HepG2 (cell line): ENCODE data around the gene SYDE1. TPM values are rescaled to one million over a fixed set of nuclear protein-coding genes. Genes with fewer than 3 reads are reported as not detected.

ENCODE experiments used
- ATAC-seq: fragments of 200-7000 bp; cut with Tn5 transposase; 3 replicates; pipeline ENCODE4 v1.9.1; 2020; ENCODE audit warnings: mild to moderate bottlenecking, moderate library complexity
- BruUV-seq: library from RNA; stranded (reverse); fragments of 400-500 nt; replicated peaks from 2 replicates; lab custom pipeline; 2021; lab: Mats Ljungman, UMichigan
- CTCF ChIA-PET: fragments of 300-600 bp; formaldehyde crosslinking; extraction: SDS; loops from one replicate; lab custom pipeline; 2021; ENCODE audit warnings: low total read pairs, inconsistent platforms, low intra/inter-chr PET ratio; lab: Yijun Ruan, JAX
- POLR2A ChIA-PET: fragments of 350-600 bp; sonication (Branson Sonifier 250); formaldehyde crosslinking; loops from one replicate; lab custom pipeline; 2020; ENCODE audit warnings: antibody characterized with exemption, inconsistent platforms; lab: Yijun Ruan, JAX
- DNase-seq: peaks from one replicate; pipeline ENCODE4 v3.0.0-alpha.2; 2015; ENCODE audit warnings: low spot score
- FAIRE-seq: peaks from 3 replicates; lab custom pipeline; 2011; peaks lifted over from hg19 to GRCh38; lab: Jason Lieb, UNC
- H2AFZ ChIP-seq: one replicate; pipeline ENCODE4 v1.6.1; 2011; ENCODE audit warnings: low read length, inconsistent platforms
- H3K27ac ChIP-seq: fragments of 300-600 bp; 3 replicates; pipeline ENCODE4 v1.8.0; 2011; ENCODE audit warnings: mixed run types, mild to moderate bottlenecking, mixed read lengths, low read length, inconsistent platforms; ENCODE audit not compliant: insufficient read depth; ENCODE audit errors: extremely low read length
- H3K27me3 ChIP-seq, 2 experiments: fragments of 200-600 bp in 1 of 2; 2 replicates in 1 of 2; 3 replicates in 1 of 2; pipeline versions ENCODE4 v1.6.0 to v1.8.0; 2011; ENCODE audit warnings: low read length in 2 of 2, mild to moderate bottlenecking in 2 of 2, moderate library complexity in 2 of 2, inconsistent platforms in 1 of 2; ENCODE audit not compliant: insufficient read depth in 2 of 2, control insufficient read depth in 1 of 2
- H3K36me3 ChIP-seq, 2 experiments: fragments of 200-600 bp in 1 of 2; replicated peaks in 1 of 2; 2 replicates in 1 of 2; 3 replicates in 1 of 2; pipeline versions ENCODE4 v1.5.1 to v1.8.0; 2011; ENCODE audit warnings: low read length in 2 of 2, inconsistent platforms in 1 of 2; ENCODE audit not compliant: insufficient read depth in 2 of 2, control insufficient read depth in 1 of 2
- H3K4me1 ChIP-seq: 2 replicates; pipeline ENCODE4 v1.5.1; 2012; ENCODE audit warnings: low read length, inconsistent platforms; ENCODE audit not compliant: insufficient read depth
- H3K4me2 ChIP-seq: 2 replicates; pipeline ENCODE4 v1.6.0; 2011; ENCODE audit warnings: low read depth, low read length, inconsistent platforms
- H3K4me3 ChIP-seq, 3 experiments: fragments of 200-600 bp in 1 of 3; sonication (generic), shearing (Covaris generic) in 1 of 3; replicated peaks in 1 of 3; 2 replicates each; pipeline ENCODE4 v1.5.1; 2011 to 2016; ENCODE audit warnings: low read length in 3 of 3, inconsistent platforms in 2 of 3, low read depth in 2 of 3, mild to moderate bottlenecking in 2 of 3, control low read depth in 1 of 3, mixed read lengths in 1 of 3; ENCODE audit not compliant: insufficient read depth in 1 of 3
- H3K79me2 ChIP-seq: one replicate; pipeline ENCODE4 v1.6.1; 2011; ENCODE audit warnings: low read length, inconsistent platforms; ENCODE audit not compliant: insufficient read depth
- H3K9ac ChIP-seq: 2 replicates; pipeline ENCODE4 v1.6.0; 2011; ENCODE audit warnings: mild to moderate bottlenecking, low read depth, low read length, inconsistent platforms; ENCODE audit not compliant: insufficient read depth
- H3K9me3 ChIP-seq: 2 replicates; pipeline ENCODE4 v1.5.1; 2012; ENCODE audit warnings: mild to moderate bottlenecking, low read length
- H4K20me1 ChIP-seq: 2 replicates; pipeline ENCODE4 v1.6.0; 2011; ENCODE audit warnings: inconsistent platforms, mild to moderate bottlenecking, low read length, moderate library complexity; ENCODE audit not compliant: insufficient read depth
- MIER2 ChIP-seq: IDR thresholded peaks from 2 replicates; pipeline ENCODE4 v1.6.1; 2016; ENCODE audit warnings: missing biosample characterization, missing genetic modification reagents
- NFE2L2 ChIP-seq: fragments of 150-350 bp; IDR thresholded peaks from 2 replicates; pipeline ENCODE4 v1.6.1; 2014; ENCODE audit warnings: low read length
- REST ChIP-seq, 2 experiments: IDR thresholded peaks; 2 replicates each; pipeline ENCODE4 v1.6.1; 2011 to 2012; ENCODE audit warnings: low read length in 2 of 2, borderline replicate concordance in 1 of 2, low read depth in 1 of 2, mild to moderate bottlenecking in 1 of 2, moderate library complexity in 1 of 2
- ZNF761 ChIP-seq: sonication (generic); formaldehyde crosslinking; conservative IDR thresholded peaks from 2 replicates; pipeline ENCODE4 v1.4.0; 2020; ENCODE audit warnings: mild to moderate bottlenecking, missing genetic modification reagents
- WGBS: methylation state at CpG from one replicate; pipeline ENCODE4 v1.1.6; 2017; ENCODE audit warnings: low lambda C conversion rate; 5-methylcytosine and 5-hydroxymethylcytosine counted together
- in situ Hi-C: cut with HindIII; loops from 2 replicates; pipeline ENCODE4 v1.10.0; 2017; ENCODE audit warnings: low pct_unique_long_range_greater_than_20kb; ENCODE audit not compliant: extremely low pct_ligation_motif_present
- intact Hi-C: fragments of 100-400 bp; cut with micrococcal nuclease; formaldehyde crosslinking; loops from one replicate; pipeline ENCODE4 v1.10.0; 2022; ENCODE audit not compliant: unreplicated experiment
- polyA plus RNA-seq, 8 experiments: library from polyadenylated mRNA; depleted of rRNA in 3 of 8; stranded (reverse) in 7 of 8; unstranded in 1 of 8; fragments of >200 nt; fragmentation: Illumina TruSeq in 4 of 8; extraction: Trizol in 4 of 8; gene quantifications; 2 replicates each; pipeline versions ENCODE4 v1.2.1 to v1.2.3, GENCODE V29; 2011 to 2016; ENCODE audit warnings: low read depth in 4 of 8, missing spikeins in 1 of 8, mixed read lengths in 1 of 8; ENCODE audit not compliant: insufficient read depth in 1 of 8
- total RNA-seq, 5 experiments: library from RNA; depleted of rRNA; stranded (reverse); fragments of >200 nt; fragmentation: Illumina TruSeq; extraction: Trizol; gene quantifications; 2 replicates each; pipeline ENCODE4 v1.2.3, GENCODE V29; 2016; ENCODE audit warnings: low read depth in 1 of 5
- TF ChIP-seq, protein P1 (sequence below): sonication (generic); formaldehyde crosslinking; IDR thresholded peaks from 2 replicates; pipeline ENCODE4 v1.4.0; 2020; ENCODE audit warnings: missing genetic modification reagents, borderline replicate concordance

SYDE1 gene
- total and polyA plus RNA-seq, 2 of the 13 experiments (the other 11 are each of a cell fraction or from before 2014, with no cell fraction given): 4.3 to 13.6 TPM

DNA sequence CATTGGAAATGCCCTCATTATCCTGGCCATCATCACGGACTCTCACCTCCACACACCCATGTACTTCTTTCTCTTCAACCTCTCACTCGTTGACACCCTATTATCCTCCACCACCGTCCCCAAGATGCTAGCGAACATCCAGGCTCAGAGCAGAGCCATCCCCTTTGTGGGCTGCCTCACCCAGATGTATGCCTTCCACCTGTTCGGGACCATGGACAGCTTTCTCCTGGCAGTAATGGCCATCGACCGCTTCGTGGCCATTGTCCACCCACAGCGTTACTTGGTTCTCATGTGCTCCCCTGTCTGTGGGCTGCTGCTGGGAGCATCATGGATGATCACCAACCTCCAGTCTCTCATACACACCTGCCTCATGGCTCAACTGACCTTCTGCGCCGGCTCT lies 20.0 kb upstream of the SYDE1 start:
- TF ChIP-seq MIER2 (CRISPR knock-in tag): peak; percentile 60; the same call in 1 of the 2 replicates
- TF ChIP-seq REST (IDR thresholded peaks at IDR 0.05; ENCODE audit: borderline replicate concordance in 1 of 2, low read depth in 1 of 2, low read length in 2 of 2): peak; percentile 52 to 89
- no peak for TF ChIP-seq NFE2L2
- TF ChIP-seq, protein P1, sequence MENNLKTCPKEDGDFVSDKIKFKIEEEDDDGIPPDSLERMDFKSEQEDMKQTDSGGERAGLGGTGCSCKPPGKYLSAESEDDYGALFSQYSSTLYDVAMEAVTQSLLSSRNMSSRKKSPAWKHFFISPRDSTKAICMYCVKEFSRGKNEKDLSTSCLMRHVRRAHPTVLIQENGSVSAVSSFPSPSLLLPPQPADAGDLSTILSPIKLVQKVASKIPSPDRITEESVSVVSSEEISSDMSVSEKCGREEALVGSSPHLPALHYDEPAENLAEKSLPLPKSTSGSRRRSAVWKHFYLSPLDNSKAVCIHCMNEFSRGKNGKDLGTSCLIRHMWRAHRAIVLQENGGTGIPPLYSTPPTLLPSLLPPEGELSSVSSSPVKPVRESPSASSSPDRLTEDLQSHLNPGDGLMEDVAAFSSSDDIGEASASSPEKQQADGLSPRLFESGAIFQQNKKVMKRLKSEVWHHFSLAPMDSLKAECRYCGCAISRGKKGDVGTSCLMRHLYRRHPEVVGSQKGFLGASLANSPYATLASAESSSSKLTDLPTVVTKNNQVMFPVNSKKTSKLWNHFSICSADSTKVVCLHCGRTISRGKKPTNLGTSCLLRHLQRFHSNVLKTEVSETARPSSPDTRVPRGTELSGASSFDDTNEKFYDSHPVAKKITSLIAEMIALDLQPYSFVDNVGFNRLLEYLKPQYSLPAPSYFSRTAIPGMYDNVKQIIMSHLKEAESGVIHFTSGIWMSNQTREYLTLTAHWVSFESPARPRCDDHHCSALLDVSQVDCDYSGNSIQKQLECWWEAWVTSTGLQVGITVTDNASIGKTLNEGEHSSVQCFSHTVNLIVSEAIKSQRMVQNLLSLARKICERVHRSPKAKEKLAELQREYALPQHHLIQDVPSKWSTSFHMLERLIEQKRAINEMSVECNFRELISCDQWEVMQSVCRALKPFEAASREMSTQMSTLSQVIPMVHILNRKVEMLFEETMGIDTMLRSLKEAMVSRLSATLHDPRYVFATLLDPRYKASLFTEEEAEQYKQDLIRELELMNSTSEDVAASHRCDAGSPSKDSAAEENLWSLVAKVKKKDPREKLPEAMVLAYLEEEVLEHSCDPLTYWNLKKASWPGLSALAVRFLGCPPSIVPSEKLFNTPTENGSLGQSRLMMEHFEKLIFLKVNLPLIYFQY (CRISPR knock-in tag): no peak
- no peak for TF ChIP-seq ZNF761 (CRISPR knock-in tag)
- H3K36me3 ChIP-seq: no peaks in the 10 kb centered on the region
- H3K27me3 ChIP-seq: peaks cover 0 to 28% of the 10 kb centered on the region in 2 experiments; a peak in 3 of 5 replicates
- no peaks in the 10 kb centered on the region for H3K9me3 ChIP-seq
- H3K4me3 ChIP-seq: no peak overlapping the region
- 21% methylated on average over 9 of the region's 11 CpGs for WGBS
- H3K79me2 ChIP-seq: no peaks in the 10 kb centered on the region
- no peak for FAIRE-seq
- peaks cover 3% of the 10 kb centered on the region for H3K4me1 ChIP-seq
- no TSS peak for BruUV-seq
- H4K20me1 ChIP-seq: no peaks in the 10 kb centered on the region
- no peak for DNase-seq
- no peak overlapping the region for H3K4me2 ChIP-seq
- H3K9ac ChIP-seq: no peak overlapping the region
- intact Hi-C loops (no loop called here), in situ Hi-C loops (loop anchor here (25.0 kb wide), 1 partner anchor 475 kb away; no protein-coding TSS in a partner anchor)
- CTCF ChIA-PET: no interaction called here
- H2AFZ ChIP-seq: no peak overlapping the region
- no peak for ATAC-seq
- POLR2A ChIA-PET: no interaction called here
- no peak overlapping the region for H3K27ac ChIP-seq
